Vagina (tissue), 2 donors: ENCODE results near the gene ANKS1A.

Source experiments
- CTCF ChIP-seq, 3 experiments: fragments of 450-650 bp in 2 of 3; fragments of 200-600 bp in 1 of 3; sonication (generic) in 1 of 3; IDR thresholded peaks; one replicate each; pipeline ENCODE4 v1.5.1; 2017 to 2019; ENCODE audit warnings: antibody characterized with exemption in 3 of 3, mild to moderate bottlenecking in 2 of 3, moderate library complexity in 2 of 3
- POLR2AphosphoS5 ChIP-seq, 2 donors: sonication (generic); formaldehyde crosslinking; IDR thresholded peaks; one replicate each; pipeline ENCODE4 v1.9.0; 2017; ENCODE audit warnings: antibody characterized with exemption in 2 of 2, mild to moderate bottlenecking in 2 of 2, low read depth in 1 of 2; ENCODE audit not compliant: insufficient read depth in 1 of 2

DNA sequence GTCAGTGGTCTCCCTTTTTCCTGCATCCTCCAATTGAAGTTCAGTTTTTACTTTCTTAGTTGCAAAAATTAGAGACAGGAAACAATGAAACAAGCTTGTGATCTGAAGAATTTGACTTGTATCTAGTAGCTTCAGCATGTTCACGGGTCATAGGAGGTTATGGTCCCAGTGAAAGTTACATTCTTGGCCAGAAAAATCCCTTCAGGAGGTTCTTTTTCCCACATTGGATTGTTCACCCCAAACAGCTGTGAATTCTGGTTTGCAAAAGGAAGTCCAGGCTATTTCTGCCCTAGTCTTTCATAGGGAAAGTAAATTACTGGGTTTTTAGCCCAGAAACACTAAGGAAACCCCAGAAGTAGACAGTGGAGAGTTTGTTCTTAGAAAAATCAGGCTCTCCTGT is 8.1 kb downstream of the ANKS1A start:
- no peak for TF ChIP-seq CTCF (IDR thresholded peaks at IDR 0.05)
- no peak for TF ChIP-seq POLR2AphosphoS5 (IDR thresholded peaks at IDR 0.05; ENCODE audit: insufficient read depth in 1 of 2, low read depth in 1 of 2)
